Stimulated activated CD4-positive, alpha-beta T cell treated with anti-CD3 and anti-CD28 coated beads, Interleukin-15, amount 100 ng/mL, for 48 hours (primary cell): Measurements from ENCODE around the gene ESAM.

Experiments used
- DNase-seq, 2 donors: peaks; one replicate each; pipeline ENCODE4 v3.0.0-alpha.2; 2020; ENCODE audit warnings: low read depth in 2 of 2

The ESAM gene, protein sequence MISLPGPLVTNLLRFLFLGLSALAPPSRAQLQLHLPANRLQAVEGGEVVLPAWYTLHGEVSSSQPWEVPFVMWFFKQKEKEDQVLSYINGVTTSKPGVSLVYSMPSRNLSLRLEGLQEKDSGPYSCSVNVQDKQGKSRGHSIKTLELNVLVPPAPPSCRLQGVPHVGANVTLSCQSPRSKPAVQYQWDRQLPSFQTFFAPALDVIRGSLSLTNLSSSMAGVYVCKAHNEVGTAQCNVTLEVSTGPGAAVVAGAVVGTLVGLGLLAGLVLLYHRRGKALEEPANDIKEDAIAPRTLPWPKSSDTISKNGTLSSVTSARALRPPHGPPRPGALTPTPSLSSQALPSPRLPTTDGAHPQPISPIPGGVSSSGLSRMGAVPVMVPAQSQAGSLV

GRCh38 chr11:124762105-124762623 lies at the start of gene ESAM:
Gene ESAM (minus strand): TSS chr11:124762290. CDS start chr11:124762154, 136 bp downstream.
- peak; percentile 30 to 60 for DNase-seq

- DNase-seq = no peak
Measured at GRCh38 chr11:124811399-124812125, 49.5 kb upstream of the ESAM start.

GRCh38 chr11:124807660-124808270 lies 45.7 kb upstream of the ESAM start:
- DNase-seq = no peak

DNA sequence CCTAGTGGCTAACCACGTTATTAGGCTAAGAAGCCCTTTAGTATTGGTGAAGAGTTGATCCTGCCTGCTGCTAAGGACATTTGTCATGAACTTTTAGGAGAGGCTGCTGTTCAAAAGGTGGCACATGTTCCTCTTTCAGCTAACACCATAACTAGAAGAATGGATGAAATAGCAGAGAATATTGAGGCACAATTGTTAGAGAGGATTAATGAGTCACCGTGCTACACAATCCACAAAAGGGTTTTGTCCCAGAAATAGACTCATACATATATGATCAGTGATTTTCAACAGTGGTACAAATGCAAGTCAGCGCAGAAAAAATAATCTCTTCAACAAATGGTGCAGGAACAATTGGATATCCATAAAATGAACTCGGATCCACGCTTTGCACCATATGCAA lies 45.1 kb upstream of the ESAM start:
- DNase-seq = no peak

GRCh38 chr11:124804884-124805283 lies 42.8 kb upstream of the ESAM start:
- no peak for DNase-seq

- DNase-seq = no peak
Measured at GRCh38 chr11:124801636-124802312, 39.7 kb upstream of the ESAM start.

GRCh38 chr11:124801014-124801413 lies 38.9 kb upstream of the ESAM start:
- DNase-seq = no peak

- DNase-seq = peak; percentile 40 to 70
Measured at GRCh38 chr11:124800226-124800929, 38.3 kb upstream of the ESAM start, which contains the start of gene MSANTD2. Gene MSANTD2 (minus strand): TSS chr11:124800406. CDS start chr11:124800380, 26 bp downstream.

GRCh38 chr11:124799348-124800225 lies 37.5 kb upstream of the ESAM start:
- DNase-seq = peak in 1 of 2 donors; percentile 12

- DNase-seq = no peak
Measured at GRCh38 chr11:124798991-124799347, 36.9 kb upstream of the ESAM start.

DNA sequence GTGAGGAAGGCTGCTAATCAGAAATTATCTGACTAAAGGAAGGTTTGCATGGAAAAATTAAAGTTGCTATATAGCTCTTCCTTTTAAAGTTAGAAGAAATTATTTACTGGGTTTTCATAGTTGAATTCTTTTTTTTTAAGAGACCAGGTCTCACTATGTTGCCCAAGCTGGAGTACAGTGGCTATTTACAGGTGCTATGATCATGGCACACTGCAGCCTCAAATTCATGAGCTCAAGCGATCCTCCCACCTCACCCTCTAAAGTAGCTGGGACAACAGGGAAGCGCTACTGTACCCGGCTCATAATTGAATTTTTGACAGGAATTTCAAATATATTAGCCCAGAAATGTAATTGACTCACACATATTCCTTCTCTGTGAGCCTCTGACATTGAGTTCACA lies 34.2 kb upstream of the ESAM start:
- no peak for DNase-seq

DNA sequence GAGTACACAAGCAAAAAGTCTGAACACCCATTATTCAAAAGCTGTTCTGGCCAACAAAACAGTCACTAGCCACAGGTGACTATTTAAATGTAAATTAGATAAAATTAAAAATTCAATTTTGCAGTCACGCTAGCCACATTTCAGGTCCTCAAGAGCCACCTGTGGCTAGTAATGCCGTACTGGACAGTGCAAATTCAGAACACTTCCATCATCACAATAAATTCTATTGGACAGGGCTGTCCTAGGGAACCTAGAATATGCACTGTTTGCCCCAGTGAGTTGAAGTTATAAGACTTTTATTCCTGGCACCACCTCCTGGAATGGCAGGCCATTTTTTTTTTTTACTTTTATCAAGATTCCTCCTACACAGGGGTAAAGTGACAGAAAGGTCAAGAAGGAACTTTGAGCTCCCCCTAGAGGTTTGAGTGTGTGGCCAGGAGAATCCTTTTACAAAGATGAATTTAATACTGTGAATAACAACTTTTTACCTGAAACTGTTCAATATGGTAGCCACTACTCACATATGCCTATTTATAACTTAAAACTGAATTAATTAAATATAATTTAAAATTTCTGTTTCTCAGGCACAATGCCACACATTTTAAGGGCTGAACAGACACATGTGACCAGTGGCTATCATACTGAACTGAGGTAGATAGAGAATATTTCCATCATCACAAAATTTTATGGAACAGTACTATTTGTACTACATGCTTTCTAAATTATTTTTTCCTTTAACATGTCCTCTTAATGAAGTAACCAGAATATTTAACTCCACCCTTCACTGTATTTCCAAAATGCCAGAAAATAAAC lies 31.6 kb upstream of the ESAM start:
- DNase-seq = no peak

DNA sequence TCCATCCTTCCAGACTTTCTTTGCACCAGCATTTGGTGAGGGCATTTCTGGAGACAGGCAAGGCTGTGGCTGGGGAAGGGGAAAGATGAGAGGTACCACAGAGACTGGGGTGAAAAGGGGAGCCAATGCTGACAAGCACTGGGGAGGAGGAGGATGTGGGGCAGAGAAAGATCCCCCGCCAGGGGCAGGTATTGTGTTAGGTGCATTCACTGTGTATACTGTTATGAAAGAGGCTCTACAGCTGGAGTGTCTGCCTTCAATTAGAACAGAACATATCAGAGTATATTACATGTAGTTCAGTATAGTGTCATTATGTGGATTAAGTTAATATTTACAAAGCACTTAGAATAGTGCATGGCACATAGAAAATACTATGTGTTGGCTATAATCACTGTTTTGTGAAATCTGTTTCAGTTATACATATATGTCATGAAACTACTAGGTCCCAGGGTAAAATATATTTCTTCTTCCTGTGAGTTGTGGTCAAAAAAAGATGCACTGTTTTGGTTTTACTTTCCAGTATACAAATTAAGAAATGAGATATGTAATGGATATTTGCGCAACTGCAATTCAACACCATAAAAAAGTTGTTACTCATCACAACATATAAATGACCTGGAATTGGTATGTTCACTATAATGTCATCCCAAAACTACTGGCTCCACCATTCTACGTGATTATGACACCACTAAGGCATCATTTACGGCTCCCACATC lies 29.7 kb upstream of the ESAM start:
- DNase-seq = no peak

DNA sequence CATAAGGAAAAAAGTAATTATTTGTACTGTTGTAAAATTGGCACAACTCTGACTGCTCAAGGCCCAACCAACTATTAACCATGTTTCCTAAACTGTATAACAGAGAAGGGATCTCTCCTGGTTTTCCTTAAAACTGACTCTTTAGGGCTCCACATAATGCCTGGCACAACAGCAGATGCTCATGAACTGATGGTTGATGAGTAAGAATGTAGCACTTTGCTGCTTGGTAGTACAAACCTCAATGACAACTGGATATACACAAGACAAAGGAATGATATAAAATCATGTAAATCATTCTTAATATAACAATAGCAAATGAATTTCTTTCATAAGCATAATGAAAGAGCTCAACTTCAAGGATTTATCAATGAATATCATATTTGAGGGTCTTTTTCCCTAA lies 26.4 kb upstream of the ESAM start:
- DNase-seq = no peak

DNA sequence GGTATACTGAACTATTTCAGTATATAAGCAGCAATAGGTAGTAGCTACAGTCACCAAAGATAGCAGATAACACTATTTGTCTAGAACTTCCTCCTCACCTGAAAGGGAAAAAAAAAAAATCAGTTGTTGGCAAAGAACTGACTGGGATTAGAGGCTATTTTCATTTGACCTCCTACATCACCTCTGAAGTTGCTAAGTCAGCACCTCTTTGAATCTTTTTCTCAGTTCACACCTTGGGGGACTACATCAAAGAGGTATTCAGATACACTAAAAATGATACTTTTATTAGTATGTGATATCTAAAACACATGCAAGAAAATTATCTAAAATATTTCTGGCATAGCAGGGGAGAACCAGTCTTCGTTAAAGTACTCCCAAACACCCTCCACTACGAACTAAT lies 22.0 kb upstream of the ESAM start:
- DNase-seq = no peak

DNA sequence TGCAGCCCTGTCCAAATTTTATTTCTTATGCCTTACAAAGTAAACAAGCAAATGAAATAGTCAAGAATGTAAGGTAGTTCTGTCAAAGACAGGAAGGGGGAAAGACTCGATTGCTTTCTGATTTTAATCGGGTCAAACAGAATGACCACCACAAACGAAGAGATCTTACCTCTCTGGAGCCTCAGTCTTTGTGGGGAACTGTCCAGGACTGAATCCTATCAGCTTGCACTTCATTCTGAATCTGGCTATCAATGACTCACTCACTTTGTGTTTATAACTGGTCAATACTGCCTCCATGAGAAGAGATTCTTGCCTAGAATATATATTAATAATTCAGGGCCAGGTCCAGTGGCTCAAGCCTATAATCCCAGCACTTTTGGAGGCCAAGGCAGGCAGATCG lies 20.9 kb upstream of the ESAM start:
- no peak for DNase-seq

- no peak for DNase-seq
Measured at GRCh38 chr11:124779568-124779967, 17.5 kb upstream of the ESAM start.

- no peak for DNase-seq
Measured at GRCh38 chr11:124778281-124778680, 16.2 kb upstream of the ESAM start.
